GM19193 (cell line): Measurements from ENCODE around the gene TXNRD2.

Experiments
- POLR2A ChIP-seq: IDR thresholded peaks from 4 replicates; pipeline ENCODE4 v1.6.1; 2011; ENCODE audit not compliant: insufficient read depth, insufficient read length; ENCODE audit errors: extremely low read depth

TXNRD2 gene

GRCh38 chr22:19846620-19847344 lies 94.8 kb downstream of the TXNRD2 start:
- no peak for TF ChIP-seq POLR2A

GRCh38 chr22:19845054-19845722 lies 96.4 kb downstream of the TXNRD2 start:
- no peak for TF ChIP-seq POLR2A

- no peak for TF ChIP-seq POLR2A
Measured at GRCh38 chr22:19844377-19845053, 97.1 kb downstream of the TXNRD2 start.

- TF ChIP-seq POLR2A, result no peak
Measured at GRCh38 chr22:19843857-19844376, 97.7 kb downstream of the TXNRD2 start.

GRCh38 chr22:19843107-19843856 lies 98.3 kb downstream of the TXNRD2 start:
- TF ChIP-seq POLR2A, result no peak

GRCh38 chr22:19842393-19843106 lies 99.1 kb downstream of the TXNRD2 start:
- no peak for TF ChIP-seq POLR2A

- TF ChIP-seq POLR2A, result no peak
Measured at GRCh38 chr22:19841641-19842392, 99.8 kb downstream of the TXNRD2 start.

GRCh38 chr22:19840955-19841640 lies 100.5 kb downstream of the TXNRD2 start:
- TF ChIP-seq POLR2A, result no peak

GRCh38 chr22:19840059-19840458 lies 101.6 kb downstream of the TXNRD2 start:
- TF ChIP-seq POLR2A, result no peak

- TF ChIP-seq POLR2A, result no peak
Measured at GRCh38 chr22:19837915-19838314, 103.7 kb downstream of the TXNRD2 start.

GRCh38 chr22:19836512-19836911 lies 105.1 kb downstream of the TXNRD2 start:
- no peak for TF ChIP-seq POLR2A

- no peak for TF ChIP-seq POLR2A
Measured at GRCh38 chr22:19834599-19834998, 107.0 kb downstream of the TXNRD2 start.
